H4 (cell line): ENCODE results near the gene COMMD2. TPM values are rescaled to one million over a fixed set of nuclear protein-coding genes. Genes with fewer than 3 reads are reported as not detected.

Experiments used
- DNase-seq: peaks from one replicate; pipeline ENCODE4 v3.0.0-alpha.2; 2015; ENCODE audit warnings: low spot score
- total RNA-seq: library from RNA; depleted of rRNA; stranded (reverse); fragments of >200 nt; shearing (Covaris generic); gene quantifications from 2 replicates; pipeline ENCODE4 v1.2.3, GENCODE V29; 2014; rRNA removed

Gene COMMD2
- total RNA-seq, 1 experiment from 2014 or later: 52.3 TPM

DNA sequence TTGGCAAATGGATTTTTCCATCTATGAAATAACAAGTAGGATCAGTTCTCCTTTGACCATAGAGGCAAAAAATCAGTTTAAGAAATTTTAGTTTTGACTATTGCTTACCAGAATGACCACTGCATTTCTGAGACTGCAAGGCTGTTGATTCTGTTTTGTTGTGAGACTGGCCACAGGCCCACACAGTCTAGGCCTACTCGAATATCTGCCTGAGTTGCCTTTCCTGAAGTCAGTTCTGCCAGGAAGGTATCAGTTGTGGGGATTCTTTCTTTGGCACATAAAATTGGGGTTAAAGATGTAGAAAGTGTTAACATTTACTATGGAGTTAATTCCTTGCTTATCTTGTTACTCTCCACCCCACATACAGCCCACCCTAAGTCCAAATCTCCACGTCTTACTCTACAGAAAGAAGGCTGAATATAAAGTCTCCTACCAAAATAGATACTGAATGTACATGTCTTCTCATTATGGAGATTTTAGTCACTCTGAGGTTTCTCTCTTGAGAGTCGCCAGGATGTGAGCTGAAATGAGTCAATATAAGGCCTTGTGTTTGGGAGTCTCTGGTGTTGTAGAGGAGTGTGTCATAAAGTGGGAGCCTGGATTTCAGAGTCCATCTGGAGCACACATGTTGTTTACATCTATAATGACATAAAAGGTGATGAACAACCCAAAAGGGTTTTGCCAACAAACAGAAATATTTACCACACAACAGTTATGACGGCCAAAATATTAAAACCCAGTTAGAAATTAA lies 49.4 kb downstream of the COMMD2 start:
- DNase-seq: peak; percentile 58

DNA sequence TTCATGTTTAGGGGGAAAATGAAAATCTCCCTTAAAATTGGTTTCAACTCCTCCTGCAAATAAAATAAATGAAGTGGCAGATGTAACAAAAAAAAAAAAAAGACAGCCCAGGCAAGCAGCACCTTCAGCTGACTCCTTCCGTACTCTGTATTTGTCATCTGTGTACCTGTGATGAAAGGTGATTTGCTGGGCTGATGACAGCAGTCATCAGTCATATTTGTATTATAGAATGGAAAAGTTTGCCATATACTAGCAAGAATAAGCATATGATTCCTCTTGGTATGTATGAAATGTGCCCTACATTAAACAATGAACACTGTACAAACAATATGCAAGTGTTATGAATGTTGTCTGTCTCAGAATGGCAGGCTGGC lies 50.3 kb downstream of the COMMD2 start:
- DNase-seq: no peak

DNA sequence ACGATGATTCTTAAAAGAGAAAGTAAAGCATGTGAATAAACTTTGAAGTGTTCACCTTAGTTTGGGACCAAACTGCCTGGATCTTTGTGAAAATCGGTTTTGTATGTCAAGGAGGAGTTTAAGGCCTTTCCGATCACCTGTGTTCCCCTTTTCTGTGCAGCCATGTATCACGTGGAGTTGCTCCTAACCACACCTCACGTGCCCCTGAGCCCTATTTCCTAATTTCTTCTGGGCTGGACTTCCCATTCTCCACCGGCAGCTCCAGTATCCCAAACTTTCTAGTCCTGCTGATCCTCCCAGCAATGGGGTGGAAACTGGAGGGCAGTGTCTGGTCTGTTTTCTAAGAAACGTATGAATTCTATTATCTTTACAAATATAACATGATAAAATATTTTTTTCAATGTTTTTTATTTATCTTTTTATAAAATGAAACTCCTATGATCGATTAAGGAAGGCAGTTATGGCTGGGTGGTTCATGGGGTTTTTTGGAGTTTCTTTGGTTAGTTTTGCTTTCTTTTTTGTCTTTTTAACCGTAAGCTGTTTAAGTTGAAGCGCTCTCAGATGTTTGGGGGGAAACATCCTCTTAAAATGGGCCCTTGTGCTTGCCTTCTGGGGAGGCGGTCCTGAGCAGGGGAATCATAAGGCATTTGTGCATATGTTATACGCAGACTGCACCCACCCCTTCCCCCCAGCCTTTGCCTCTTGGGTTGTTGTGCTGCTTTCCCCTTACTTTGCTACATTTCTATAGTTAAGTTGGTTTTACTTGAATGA lies 50.9 kb downstream of the COMMD2 start:
- no peak for DNase-seq

Other genes starting within 250 kb of the COMMD2 start
- gene WWTR1, start 94.5 kb downstream of the COMMD2 start, total RNA-seq: 37.2 and 47.4 TPM in 2 replicates
- gene ANKUB1, start 40.1 kb upstream of the COMMD2 start, total RNA-seq: not detected in 2 replicates
- 42.3 and 72.7 TPM in 2 replicates for gene RNF13, start 60.7 kb upstream of the COMMD2 start, total RNA-seq
- gene PFN2, start 218.4 kb upstream of the COMMD2 start, total RNA-seq: 333 and 336 TPM in 2 replicates